Epidermal melanocyte (primary cell): ENCODE measurements around the gene LMO3.

Source experiments
- DNase-seq: peaks from one replicate; pipeline ENCODE4 v3.0.0; 2011; ENCODE audit warnings: low spot score; ENCODE audit not compliant: insufficient read length

The LMO3 gene

DNA sequence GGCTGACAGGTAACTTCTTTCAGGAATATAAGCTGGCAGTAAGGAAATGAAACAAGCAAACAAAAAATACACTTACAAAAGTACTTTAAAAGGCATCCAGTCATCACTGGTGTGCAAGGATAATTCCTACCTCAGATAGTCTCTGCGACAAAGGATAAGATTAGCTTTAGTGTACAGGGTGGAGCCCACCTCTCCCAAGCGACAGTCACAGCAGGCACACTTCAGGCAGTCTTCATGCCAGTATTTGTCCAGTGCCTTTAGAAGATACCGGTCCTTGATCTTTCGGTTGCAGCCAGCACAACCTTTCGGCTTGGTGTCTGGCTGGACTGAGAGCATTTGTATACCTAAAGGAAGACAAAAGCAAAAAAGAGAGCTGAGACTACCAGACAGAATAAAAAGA, 5.4 kb downstream of the LMO3 start:
- no peak for DNase-seq

DNA sequence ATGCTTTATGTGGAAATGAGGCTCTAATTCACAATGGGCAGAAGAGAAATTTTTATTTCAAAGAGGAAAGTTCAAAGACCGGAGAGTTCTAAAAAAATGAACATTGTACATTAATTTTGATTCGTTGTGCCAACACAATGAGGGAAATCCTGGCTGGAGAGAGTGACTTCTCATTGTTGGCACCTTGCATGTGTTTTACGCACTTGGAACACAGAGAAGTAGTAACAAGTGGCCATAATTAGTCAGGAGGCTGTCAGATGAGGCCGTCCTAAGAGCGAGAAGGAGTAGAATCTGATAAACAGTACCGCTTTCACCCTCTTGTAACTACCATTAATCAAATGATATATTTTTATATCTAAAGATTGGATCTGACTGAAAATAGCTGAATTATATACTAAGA, 6.9 kb downstream of the LMO3 start:
- no peak for DNase-seq

DNA sequence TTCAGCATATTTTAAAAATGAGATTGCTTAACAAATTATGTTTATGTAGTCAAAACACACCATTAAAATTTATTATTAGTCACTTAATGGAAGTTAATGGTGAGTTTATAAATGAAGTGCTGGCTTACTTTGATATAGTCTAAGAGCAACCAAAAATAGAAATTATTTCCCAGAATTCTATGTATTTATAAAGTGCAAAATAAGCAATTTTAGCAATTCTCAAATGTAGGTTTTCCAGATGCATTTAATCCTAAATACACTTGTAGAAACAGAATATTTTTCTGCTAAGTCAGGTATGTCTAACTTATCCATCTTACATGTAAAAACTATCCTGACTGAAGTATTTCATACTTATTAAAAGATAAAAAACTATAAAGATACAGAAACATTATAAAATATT, 11.2 kb downstream of the LMO3 start:
- no peak for DNase-seq

DNA sequence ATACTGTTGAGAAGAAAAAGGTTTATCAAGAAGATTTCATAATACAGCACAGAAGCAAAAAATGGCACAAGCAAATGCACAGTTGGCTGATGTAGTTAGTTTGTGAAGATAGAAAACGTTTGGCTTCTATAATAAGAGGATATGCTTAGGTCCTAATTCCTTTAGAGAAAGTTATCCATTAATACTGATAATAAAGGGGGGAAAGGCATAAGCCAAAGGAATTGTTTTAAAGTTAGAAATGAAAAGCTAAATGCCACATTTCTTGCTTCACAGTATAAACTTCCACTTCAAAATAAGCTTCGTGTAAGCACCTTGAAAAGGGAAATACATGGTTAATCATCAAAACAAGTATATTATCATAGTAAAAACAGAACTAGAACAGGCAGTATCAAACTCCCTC, 12.4 kb downstream of the LMO3 start:
- no peak for DNase-seq

DNA sequence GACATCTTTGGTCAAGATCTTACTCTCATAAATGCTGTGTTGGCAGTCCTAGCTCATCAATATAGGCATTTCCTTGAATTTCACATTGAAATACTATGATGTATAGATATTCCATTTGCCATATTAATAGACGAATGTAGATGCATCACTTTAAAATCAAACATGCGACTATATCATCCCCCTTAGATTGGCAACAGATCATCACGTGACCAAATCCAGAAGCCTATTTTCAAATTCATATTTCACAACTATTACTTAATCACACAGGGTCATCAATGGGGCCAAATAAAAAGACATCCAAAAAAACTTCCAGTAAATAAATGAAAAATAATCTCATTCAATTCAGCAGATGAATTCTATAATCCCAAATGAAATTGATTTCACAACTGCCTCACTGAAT, 15.3 kb downstream of the LMO3 start:
- no peak for DNase-seq

DNA sequence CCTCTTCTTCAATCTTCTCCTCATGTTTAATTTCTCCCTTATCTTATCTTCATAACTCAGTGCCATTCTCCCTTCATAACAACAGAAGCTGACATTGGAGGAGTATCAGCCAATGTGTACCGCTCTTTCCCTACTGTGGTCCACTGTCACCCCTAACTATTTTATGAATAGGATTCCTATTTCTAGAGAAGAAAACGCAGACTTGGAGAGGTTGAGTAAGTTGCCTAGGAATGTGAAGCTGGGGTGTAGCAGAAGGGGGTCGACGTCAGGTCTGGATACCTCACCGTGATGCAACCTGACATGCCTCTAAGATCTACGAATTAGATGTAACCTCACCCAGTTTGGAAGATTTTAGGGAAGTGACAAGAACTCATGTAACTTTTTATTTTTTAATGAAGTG, 17.1 kb downstream of the LMO3 start:
- no peak for DNase-seq

DNA sequence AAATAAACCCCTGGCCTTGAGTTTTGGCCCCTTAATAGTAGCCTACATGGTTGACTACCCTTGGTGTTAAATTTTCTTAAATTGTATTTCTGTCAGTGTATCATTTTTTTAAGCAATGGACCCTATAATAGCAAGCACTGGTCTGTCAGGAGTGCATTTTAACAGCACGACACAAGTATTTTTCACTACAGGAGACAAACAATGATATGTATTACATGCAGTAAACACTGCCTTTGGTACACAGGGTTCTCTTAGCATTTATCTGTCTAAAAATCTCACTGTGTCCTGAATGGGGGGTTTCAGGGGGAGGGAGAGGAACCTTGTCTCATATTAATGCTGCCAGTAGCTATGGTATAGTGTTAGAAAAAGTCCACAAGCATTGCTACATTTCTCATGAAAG, 18.4 kb downstream of the LMO3 start:
- DNase-seq = no peak

DNA sequence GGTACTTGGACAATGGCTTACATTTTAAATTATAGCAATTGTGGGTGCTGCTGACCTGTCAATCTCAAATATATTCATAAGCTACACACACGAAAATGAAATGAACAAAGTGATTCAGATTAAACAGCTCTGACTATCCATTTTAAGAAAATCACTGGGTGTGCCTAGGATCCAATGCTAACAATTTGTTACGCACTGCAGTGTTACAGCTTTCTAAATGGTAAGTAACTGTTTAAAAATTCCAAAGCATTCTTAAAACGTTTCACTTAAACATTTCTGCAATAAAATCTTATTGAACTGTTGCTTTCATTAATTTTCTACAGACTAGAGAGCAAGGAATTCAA, 18.9 kb downstream of the LMO3 start:
- DNase-seq = no peak

DNA sequence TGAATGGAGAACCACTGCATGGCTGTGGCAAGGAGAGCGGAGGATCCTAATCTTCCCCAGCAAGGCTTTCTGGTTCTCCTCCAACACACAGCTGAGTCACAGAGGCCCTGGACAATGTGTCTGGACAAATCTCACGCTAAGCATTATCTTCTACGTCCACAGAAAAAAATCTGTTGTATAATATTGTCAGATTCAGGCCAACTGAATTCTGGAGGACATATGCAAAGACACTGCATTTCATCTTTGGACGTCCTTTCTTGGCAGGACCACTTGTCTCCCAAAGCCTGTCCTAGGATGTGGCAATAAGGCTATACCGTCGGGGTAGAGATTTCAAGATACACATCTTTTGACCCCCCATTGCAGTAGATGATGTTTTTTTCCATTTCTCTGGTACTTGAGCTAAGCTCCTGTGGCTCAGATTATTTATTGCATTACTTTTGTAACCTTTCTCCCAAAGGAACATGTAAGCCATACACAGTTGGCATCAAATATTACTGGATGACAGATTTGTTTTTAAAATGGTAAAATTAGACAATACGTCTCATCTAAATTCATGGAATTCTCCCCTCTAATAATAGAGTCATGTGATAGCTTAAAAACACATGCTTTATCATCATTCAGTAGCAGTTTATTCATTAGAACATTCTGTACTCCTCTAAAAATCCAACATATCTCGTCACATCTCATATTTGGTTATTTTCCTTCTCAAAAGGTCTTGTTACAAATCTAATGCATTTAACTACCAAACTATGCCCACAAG, 19.4 kb downstream of the LMO3 start:
- no peak for DNase-seq

DNA sequence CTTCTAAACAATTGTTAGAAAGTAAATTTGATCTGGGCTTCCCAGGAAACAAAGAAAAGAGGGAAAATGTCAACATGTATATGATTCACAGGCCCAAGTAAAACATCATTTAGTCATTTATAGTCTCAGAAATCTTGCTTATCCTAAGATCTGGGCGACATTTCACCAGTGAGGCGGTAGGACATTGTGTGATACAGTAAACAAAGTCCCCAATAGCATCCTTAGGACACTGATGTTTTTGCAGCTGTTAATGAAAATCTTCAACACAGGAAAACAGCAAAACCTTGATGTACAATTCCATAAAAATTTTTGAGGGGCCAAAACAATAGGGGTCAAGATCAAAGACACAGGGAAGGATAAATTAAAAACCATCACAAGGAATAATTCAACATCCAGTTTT, 20.2 kb downstream of the LMO3 start:
- DNase-seq = no peak

DNA sequence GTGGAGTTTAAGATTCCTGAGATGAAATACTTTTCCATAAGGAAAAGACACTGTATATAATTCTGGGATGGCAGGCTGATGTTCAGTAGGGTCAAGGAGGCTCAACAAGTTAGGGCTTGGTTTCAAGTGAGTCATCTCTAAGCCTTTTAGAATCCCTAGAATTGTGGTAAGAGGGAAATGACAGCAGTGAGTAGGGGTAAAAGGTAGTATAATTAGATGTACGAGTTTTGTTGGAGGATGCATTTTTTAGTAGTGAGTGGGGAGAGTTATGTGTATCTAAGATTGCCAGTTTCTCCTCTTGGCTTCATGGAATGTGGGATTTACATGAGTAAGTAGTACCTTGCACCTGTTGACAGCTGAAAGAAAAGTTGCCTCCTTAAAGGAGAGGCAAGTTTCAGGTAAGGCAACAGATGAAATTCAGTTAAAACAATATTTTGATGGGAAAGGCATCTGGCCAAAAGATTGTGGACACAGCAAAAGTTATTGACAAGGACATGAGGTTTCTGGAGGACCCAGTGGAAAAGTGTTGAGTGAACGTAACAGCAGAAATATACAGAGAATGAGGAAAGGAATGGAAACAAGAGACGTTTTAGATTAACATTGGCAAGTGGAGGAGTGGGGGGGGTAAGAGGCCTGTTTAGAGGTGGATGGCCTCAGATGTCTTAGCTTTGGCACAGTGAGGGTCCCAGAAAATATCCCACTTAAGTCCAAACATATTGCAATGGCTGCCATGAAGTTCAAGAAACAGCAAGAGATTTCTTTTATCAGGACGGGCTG, 21.8 kb downstream of the LMO3 start:
- DNase-seq = no peak

DNA sequence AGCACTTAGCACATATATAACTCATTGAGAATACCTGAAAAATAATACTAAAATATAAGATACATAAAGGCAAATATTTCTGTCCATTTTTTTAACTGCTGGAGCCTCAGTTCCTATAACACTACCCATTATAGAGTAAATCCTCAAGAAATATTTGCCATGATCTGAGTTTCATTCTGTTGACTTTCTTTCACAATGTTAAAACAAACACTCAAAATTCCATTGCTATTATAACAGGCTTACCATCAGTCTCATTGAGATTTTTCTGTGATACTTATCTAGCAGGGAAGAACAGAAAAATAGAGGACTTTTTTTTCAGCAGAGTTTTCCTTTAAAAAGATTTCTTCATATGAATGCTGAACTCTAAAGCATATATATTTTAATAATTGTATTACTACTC, 24.5 kb downstream of the LMO3 start:
- no peak for DNase-seq

DNA sequence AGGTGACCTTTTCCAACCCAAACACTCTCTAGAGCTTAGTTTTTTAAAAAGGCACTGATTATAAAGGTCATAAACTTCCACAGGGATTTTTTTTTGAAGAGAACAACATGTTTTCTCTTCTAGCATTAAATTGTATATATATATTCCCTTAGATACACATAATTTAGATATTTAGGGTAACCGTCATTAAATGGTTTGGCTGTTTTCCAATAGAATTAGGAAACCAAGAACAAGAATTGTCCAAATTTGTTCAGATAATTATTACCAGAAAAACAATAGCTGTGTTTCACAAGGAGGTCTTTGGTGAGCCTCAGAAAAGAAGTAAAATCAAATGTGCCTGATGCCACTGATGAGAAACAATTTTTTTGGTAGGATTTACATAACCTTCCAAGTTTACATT, 26.9 kb downstream of the LMO3 start:
- no peak for DNase-seq

DNA sequence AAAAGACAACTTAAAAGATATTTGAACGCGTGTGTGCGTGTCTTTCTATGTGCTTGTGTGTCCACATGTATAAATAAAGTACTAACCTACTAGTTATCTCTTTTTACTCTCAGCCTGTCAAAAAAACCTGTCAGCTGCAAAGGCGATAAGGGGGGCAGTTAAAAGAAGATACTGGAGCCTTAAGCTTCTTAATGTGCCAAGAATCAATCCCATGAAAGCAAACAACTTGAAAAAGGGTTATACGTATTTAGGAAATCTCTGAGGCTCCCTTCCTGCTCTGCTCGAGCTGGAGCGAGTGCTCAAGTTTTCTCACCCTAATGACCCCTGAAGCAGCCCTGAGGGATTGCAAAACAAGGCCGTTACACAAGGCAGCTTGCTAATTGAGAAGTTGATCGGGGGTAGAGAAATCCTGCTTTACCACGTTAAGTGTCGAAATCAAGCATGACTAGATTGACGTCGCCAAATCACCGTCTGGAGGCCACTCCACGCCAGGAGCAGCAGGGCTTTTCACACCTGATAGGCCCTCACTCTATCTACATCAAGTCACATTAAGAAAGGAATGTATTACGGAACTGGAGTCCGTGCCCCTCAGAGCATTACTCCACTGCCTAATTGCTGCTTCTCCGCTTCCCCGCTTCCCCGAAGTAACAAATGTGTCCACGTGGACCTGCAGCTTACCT, 32.4 kb downstream of the LMO3 start:
- DNase-seq = no peak

DNA sequence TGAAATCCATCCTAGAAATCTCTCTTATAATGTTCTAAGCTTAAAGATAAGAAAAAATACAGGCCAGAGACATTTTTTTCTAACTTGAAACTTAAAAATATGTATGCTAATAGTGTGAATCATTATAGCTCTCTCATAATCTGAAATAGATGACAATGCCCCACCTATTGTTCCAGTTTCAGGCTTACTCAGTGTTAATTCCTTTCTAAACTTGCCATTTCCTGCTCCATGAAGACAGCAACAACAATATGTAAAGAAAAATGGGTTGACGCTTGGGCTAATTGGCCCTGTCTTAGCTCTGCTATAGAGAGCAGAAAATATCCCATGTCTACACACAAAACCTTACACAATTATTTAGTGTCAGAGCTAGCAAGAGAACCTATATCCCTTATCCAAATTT, 37.1 kb downstream of the LMO3 start:
- DNase-seq = no peak

DNA sequence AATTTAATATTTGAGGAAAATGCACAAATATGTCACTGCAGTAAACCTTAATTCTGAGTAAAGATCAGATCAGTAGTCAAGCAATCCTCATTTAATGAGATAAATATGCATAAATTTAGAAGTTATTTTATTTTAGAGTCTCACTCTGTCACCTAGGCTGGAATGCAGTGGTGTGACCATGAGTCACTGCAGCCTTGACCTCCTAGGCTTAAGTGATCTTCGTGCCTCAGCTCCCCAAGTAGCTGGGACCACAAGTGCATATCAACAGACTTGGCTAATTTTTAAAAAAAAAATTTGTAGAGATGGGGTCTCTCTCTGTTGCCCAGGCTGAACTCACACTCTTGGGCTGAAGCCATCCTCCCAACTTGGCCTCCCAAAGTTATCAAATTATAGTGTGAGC, 41.3 kb downstream of the LMO3 start:
- no peak for DNase-seq

DNA sequence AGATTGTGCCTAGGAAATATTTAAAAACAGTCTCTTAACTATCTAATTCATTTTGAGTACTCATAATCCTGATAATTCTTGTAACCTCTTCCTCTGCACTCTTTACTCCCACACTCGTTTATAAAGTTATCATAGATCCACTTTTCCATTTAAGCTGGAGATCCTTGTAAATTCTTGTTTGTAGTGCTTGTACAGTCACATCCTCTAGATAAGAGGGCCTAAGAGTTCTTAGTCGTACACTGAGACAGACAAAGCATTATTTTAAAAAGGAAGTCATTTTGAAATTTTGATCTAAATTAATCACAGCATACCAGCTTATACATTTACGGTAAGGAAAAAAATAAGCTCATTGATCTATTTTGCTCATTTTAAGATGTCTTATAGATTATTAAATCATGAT, 42.5 kb downstream of the LMO3 start:
- DNase-seq = no peak

DNA sequence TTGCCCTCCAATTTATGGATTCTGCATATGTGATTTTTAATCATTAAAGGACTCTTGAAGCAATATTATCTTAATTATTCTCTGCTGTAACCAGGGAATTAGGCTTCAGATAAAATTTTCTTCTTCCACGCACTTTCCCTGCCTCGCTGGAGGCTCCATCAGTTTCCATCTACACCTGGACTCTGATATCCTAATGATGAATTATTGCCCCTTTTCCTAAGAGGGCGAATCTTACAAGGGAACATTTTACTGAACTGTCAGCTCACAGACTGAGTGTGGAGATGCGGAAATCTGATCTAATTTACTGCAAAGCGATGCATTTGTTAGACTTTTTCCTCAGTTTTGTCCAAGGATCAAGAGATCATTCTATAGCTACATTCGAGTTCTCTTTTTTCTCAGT, 43.0 kb downstream of the LMO3 start:
- no peak for DNase-seq

DNA sequence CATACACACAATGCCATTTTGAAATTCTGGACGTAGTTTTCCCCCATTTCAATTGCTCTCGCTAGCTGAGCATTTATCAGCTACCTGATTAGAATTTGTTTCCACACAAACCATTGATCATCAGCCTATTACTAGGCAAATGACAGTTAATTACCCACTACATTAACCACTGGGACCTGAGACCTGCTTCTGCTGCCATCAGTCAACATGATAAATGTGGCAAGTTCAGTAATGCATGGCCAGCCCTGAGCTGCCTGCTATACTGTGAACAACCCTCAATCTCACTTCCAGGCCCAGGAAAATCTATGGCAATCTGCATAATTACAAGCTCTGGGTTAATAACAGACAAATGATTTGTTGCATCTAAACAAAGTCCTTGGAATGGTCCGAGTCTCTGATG, 43.5 kb downstream of the LMO3 start:
- no peak for DNase-seq

DNA sequence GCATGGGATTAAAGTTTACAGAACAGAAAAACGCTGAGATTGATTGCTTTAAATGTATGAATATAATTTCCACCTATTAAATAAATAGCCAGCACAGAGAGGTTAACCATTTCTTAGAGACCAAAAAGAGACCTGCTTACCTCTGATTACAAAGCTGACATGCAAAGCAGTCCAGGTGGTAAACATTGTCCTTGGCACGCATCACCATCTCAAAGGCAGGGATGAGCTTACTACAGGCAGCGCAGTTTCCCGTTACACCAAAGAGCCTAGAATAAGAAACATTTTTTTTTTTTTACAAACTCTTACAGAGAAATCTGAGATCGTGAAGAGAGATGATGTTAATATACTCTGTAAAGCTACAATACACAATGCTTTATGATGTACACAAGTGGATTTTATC, 45.7 kb downstream of the LMO3 start:
- no peak for DNase-seq

DNA sequence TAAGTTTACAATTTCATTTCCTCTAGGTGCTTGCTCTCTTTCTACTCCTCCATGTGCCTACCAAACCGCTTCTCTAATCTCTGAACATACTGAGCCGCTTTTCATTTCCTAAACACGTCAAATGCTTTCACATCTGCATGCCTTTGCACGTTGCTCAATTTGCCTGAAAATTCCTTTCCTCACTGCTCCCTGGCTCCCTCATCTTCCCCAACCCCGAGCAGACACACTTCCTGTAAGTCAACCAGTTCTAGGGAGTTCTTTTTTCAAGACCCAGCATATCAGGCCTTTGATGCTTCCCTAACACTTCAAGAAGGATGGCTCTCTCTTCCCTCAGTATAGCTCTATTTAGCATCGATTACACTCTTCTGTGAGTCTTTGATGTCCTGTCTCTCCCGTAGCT, 50.3 kb downstream of the LMO3 start:
- DNase-seq = no peak

DNA sequence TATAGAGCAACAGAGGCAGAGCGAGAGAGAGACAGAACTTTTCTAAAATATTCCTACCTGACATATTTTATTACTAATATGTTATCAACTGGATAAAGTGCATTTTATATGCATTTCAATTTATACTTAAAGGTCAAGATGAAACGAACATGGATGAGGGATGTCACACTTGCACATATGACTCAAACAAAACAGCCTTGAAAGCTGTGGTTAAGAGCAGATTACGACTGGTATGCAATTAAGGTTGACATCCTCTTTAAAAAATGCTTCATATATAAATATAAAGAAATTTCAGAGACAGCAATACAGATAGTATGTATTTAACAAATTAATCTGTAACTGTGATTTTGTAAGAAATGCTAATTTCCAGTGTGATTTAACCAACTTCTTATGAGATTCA, 52.5 kb downstream of the LMO3 start:
- no peak for DNase-seq

DNA sequence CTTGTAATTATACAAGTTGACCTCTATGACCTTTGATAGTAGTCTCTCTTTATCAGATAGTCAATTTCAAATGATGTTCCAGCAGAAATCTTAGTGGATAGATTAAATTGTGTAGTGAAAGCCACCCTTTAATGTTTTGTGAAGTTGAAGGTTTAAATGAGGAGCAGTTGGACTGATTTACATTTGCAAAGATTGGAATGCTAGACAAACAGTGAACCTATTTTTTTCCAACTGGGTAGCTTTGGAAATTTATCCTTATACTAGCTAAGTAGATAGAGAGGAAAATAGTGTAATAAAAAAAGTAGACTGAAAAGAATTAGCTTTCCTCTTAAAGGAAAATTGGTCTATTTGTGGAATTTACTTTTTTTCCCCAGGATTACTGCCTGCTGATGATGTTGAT, 53.7 kb downstream of the LMO3 start:
- DNase-seq = no peak
